ENCODE data around the gene HECTD4.
A peak's percentile ranks its signal among the peaks of the same experiment; 100 is the strongest.
"Not testable (repeated sequence)": the region's sequence is repeated elsewhere in the genome, so short reads cannot be mapped to it uniquely, and the experiment has no call there.

The HECTD4 gene

DNA sequence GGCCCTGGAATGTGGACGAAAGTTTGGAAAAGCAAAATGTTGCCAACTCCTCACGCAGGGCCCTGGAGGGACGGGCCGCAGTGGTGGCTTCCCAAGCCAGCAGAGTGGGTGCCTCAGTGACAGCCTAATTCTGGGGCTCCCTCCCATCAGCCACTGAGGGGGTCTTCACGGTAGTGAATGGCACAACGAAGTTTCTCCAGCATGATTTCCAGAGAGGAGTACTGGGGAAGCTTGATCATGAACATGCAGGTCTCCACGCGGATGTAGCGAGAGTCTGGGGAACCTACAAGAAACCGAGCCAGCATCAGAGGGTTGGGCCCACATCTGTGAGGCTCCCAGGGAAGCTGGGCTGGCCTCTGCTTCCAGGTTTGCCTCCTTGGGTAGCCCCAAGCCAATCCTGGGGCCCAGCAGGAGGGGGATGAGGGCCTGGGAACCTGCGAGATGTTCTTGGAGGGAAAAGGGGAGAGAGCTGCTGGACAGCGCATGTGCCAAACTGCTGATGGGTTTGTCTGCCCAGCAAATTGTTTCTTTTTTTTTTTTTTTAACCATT is 219.9 kb downstream of the HECTD4 start:
- DNase-seq (ENCODE audit: low read depth in 2 of 2), result no peak

DNA sequence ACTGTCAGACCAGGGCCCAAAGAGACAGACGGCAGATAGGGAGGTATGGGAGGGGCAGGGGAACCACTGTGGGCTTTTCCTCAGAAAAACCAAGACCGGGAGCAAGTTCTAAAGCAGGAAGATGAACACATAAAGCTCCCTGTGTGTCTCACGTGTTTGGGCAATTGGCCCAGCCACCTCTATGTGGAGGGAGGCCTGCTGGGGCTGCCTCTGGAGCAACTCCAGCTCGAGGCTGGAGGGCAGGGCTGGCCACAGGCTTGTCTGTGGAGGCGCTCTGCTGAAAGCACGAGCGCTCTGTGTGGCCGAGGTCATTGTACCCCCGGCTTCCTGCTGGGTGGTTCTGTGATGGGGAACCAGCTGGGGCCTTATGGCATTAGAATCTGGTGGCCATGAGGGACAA is 220.5 kb downstream of the HECTD4 start:
- DNase-seq (ENCODE audit: low read depth in 2 of 2), result no peak

- no peak for DNase-seq (ENCODE audit: low read depth in 2 of 2)
Measured at GRCh38 chr12:112160611-112161010, 221.6 kb downstream of the HECTD4 start.

DNA sequence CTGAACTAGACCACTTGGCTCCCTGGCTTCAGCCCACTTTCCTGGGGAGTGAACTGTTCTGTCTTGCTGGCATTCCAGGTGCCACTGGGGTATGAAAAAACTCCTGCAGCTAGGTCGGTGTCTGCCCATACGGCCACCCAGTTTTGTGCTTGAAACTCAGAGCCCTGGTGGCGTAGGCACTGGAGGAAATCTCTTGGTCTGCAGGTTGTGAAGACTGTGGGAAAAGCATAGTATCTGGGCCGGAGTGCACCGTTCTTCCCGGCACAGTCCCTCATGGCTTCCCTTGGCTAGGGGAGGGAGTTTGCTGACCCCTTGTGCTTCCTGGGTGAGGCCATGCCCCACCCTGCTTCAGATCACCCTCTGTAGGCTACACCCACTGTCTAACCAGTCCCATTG is 223.1 kb downstream of the HECTD4 start:
- no peak for DNase-seq (ENCODE audit: low read depth in 2 of 2)

GRCh38 chr12:112158461-112159145 is 223.6 kb downstream of the HECTD4 start:
- not testable (repeated sequence) for DNase-seq (ENCODE audit: low read depth in 2 of 2)

GRCh38 chr12:112153893-112154219 is 228.4 kb downstream of the HECTD4 start:
- no peak for DNase-seq (ENCODE audit: low read depth in 2 of 2)

- no peak for DNase-seq (ENCODE audit: low read depth in 2 of 2)
Measured at GRCh38 chr12:112153181-112153892, 228.9 kb downstream of the HECTD4 start.

GRCh38 chr12:112151766-112152541 is 230.3 kb downstream of the HECTD4 start:
- DNase-seq (ENCODE audit: low read depth in 2 of 2), result no peak

GRCh38 chr12:112149596-112149995 is 232.6 kb downstream of the HECTD4 start:
- no peak for DNase-seq (ENCODE audit: low read depth in 2 of 2)

- no peak for DNase-seq (ENCODE audit: low read depth in 2 of 2)
Measured at GRCh38 chr12:112148031-112148513, 234.2 kb downstream of the HECTD4 start.

- no peak for DNase-seq (ENCODE audit: low read depth in 2 of 2)
Measured at GRCh38 chr12:112146123-112146522, 236.1 kb downstream of the HECTD4 start.

GRCh38 chr12:112140728-112141127 is 241.5 kb downstream of the HECTD4 start:
- DNase-seq (ENCODE audit: low read depth in 2 of 2), result no peak

DNA sequence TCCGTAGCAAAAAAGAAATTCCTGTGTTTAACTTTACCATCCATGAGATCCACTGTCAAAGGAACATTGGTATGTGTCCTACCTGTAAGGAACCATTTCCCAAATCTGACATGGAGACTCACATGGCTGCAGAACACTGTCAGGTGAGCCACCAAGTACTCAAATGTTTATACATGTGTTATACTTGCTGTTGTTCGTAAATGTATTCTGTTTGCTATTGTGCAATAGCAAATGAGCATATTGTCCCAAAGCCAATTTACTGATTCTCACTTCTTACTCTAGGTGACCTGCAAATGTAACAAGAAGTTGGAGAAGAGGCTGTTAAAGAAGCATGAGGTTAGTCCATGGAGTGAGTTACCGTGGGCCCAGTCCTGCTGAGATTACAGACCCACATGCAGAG is 247.5 kb downstream of the HECTD4 start:
- DNase-seq (ENCODE audit: low read depth in 2 of 2), result no peak

DNA sequence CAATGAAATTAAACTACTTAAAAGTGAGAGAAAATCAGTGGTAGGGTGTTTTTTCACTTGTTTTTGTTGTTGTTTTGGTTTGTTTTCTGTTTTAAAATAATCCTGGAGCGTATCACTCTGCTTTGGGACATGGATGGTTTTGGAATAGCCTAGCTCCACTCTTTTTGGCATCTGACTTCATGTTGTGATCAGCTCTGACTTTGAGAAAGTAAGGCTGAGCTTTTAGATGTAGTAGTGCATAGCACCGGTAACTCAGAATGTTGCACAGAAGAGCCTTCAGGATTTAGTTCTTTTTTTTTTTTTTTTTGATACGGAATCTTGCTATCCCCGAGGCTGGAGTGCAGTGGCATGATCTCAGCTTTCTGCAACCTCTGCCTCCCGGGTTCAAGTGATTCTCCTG is 248.8 kb downstream of the HECTD4 start:
- no peak for DNase-seq (ENCODE audit: low read depth in 2 of 2)

DNA sequence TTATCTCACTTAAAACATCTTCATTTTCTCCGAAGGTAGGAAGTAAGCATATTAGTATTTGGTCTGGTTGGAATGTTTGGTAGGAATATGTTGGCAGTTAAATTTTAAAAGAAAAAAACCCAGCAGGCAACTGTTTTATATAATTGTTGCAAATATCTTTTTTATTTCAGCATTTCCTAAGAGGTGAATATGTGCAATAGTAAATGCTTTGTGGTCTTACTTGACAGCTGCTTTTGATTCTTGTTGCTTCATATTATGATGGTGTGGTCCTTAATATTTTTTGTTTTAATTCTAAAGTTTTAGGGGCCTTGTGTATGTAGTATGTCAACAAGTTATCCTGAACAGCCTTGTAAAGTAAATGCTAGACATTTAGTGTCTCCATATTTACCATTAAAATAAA is 250.5 kb downstream of the HECTD4 start:
- DNase-seq (ENCODE audit: low read depth in 2 of 2), result no peak

- DNase-seq (ENCODE audit: low read depth in 2 of 2), result no peak
Measured at GRCh38 chr12:112130441-112130998, 251.7 kb downstream of the HECTD4 start.

DNA sequence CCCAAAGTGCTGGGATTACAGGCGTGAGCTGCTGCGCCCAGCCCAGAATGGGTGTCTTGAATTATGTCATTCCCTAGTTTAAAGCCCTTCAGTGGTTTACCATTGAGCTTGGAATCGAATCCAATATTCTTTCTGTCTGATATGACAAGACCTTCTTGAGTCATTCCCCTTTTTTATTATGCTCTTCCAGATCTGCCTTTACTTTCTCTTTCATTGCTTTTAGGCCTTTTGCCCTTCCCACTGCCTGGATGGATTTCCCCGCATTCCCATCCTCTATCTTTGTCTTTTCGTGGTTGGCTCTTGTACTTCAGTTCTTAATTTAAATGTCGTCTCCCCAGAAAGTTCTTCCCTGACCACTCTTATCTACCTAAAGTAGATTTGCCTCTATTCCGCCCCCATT is 255.3 kb downstream of the HECTD4 start:
- DNase-seq (ENCODE audit: low read depth in 2 of 2), result no peak

DNA sequence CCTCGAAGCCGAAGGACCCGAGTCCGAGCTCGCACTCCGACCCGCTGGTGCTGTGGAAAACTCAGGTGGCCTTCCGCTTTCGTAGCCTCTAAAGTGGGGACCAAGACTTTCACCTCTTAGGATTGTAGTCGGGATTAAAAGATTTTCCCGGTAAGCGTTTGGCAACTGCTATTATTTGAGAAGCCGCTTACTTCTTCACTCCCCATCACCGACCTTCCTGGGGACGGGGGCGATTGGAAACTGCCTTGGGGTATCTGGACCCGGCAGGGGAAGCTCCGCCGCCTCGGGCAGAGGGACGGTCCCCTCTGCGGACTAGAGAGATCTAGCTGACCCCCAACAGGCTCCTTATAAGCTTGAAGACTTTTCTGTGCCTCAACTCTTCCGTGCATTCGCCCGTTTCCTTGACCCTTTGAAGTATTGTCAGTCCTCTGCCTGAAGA is 256.2 kb downstream of the HECTD4 start:
- no peak for DNase-seq (ENCODE audit: low read depth in 2 of 2)

DNA sequence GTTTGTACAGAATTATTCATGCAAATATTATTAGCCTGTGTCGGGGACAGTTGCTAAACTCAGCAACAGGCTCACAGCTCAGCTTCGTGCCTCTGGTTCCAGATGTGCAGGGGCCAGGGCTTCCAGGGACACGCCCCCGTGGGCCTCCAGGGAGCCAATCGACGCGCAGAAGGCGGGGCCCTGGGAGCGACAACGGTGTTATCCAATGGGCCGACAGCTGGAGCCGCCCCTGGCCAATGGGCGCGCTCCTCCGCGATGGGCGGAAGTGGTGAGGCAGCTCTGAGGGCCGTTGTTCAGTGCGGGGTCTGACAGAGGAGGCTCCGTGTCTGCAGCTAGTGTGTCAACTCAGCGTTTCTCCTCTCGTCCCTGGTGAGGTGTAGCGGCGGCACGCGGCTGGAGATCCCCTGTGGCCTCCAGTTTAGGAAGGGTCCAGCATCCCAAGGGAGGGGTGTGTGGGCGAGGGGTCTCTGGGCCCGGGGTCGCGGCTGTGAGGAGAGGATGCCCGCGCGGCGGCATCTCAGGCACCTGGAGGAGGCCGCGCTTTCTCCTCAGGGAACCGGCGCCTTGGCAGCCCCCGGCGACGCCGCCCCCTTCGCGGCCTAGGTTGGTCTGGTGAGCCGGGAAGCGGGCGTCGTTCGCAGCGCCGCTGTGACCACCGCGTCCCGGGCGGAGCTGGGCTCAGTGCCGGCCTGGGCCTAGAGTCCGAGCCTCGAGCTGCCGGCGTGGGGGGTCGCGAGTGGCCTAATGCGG is 256.8 kb downstream of the HECTD4 start, which contains the start of gene TRAFD1:
Gene TRAFD1 (plus strand): TSS at position 311 of the 750 bp plus-strand sequence. CDS start 4,963 bp downstream, outside the sequence.
- DNase-seq (ENCODE audit: low read depth in 2 of 2), result peak; percentile 94 to 96

DNA sequence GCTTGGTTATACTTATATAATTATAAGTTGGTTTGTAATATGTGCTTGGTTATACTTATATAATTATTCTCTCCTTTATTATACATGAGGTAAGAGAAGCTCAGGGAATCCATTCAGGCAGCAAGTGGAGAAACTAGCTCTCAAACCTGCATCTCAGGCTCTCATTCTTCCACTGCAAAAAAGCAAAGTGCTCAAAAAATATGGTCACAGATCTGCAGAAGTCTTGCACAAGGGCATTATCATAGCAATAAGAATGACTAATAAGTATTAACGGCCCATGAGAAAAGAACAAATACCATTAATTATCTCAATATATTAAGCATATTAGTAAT is 257.3 kb downstream of the HECTD4 start:
- no peak for DNase-seq (ENCODE audit: low read depth in 2 of 2)

Data from stimulated activated CD4-positive, alpha-beta T cell treated with anti-CD3 and anti-CD28 coated beads, Interleukin-1b, Interleukin-23, amount 100 ng/mL, for 1 hour (primary cell).